H1 (cell line): ENCODE data around the gene TBK1. TPM values are rescaled to one million over a fixed set of nuclear protein-coding genes. Genes with fewer than 3 reads are reported as not detected.
A peak's percentile ranks its signal among the peaks of the same experiment; 100 is the strongest.

Experiments used
- ASH2L ChIP-seq: fragments of 200-600, 300-600 bp; sonication (generic); IDR thresholded peaks from one replicate; pipeline ENCODE4 v1.7.1; 2017; ENCODE audit warnings: low read length
- ATF2 ChIP-seq: IDR thresholded peaks from 2 replicates; pipeline ENCODE4 v1.6.1; 2012; ENCODE audit warnings: low read length, inconsistent platforms
- BACH1 ChIP-seq: IDR thresholded peaks from 2 replicates; pipeline ENCODE4 v1.6.1; 2012; ENCODE audit warnings: low read length, improper control_type of control experiment
- CTBP2 ChIP-seq: IDR thresholded peaks from 2 replicates; pipeline ENCODE4 v1.7.0; 2011; ENCODE audit warnings: borderline replicate concordance, mild to moderate bottlenecking, moderate library complexity, mixed read lengths, low read length; ENCODE audit not compliant: insufficient read depth, insufficient read length
- CTCF ChIP-seq, 3 experiments: IDR thresholded peaks; 1 replicate in 2 of 3; 2 replicates in 1 of 3; pipeline versions ENCODE4 v1.5.1 to v1.6.1; 2011; ENCODE audit warnings: low read length in 3 of 3, mild to moderate bottlenecking in 3 of 3, inconsistent platforms in 2 of 3, low read depth in 1 of 3, moderate library complexity in 1 of 3; ENCODE audit not compliant: insufficient read depth in 1 of 3; ENCODE audit errors: control extremely low read depth in 1 of 3
- E2F6 ChIP-seq: IDR thresholded peaks from 2 replicates; pipeline ENCODE4 v1.6.1; 2012; ENCODE audit warnings: inconsistent platforms
- GABPA ChIP-seq: IDR thresholded peaks from 2 replicates; pipeline ENCODE4 v1.6.1; 2011; ENCODE audit warnings: mild to moderate bottlenecking, low read length, moderate library complexity, borderline replicate concordance; ENCODE audit not compliant: insufficient read depth
- HDAC2 ChIP-seq, 2 experiments: fragments of 300-600 bp in 1 of 2; sonication (generic) in 1 of 2; IDR thresholded peaks; 2 replicates each; pipeline ENCODE4 v1.6.1; 2011 to 2012; ENCODE audit warnings: low read depth in 2 of 2, low read length in 2 of 2, mild to moderate bottlenecking in 2 of 2, moderate library complexity in 2 of 2, borderline replicate concordance in 1 of 2, inconsistent platforms in 1 of 2
- JUND ChIP-seq: IDR thresholded peaks from 2 replicates; pipeline ENCODE4 v1.6.1; 2011; ENCODE audit warnings: mild to moderate bottlenecking, improper control_type of control experiment, low read length
- MAFK ChIP-seq: IDR thresholded peaks from 2 replicates; pipeline ENCODE4 v1.6.1; 2012; ENCODE audit warnings: low read depth, mild to moderate bottlenecking, improper control_type of control experiment, low read length
- PHF8 ChIP-seq: fragments of 200-600 bp; sonication (generic); conservative IDR thresholded peaks from 2 replicates; pipeline ENCODE4 v1.7.1; 2012; ENCODE audit warnings: low read depth, mild to moderate bottlenecking, inconsistent platforms, low read length, moderate library complexity
- RBBP5 ChIP-seq: IDR thresholded peaks from 2 replicates; pipeline ENCODE4 v1.7.1; 2012; ENCODE audit warnings: low read depth, mild to moderate bottlenecking, inconsistent platforms, low read length, moderate library complexity, borderline replicate concordance
- SIN3A ChIP-seq, 2 experiments: IDR thresholded peaks in 1 of 2; conservative IDR thresholded peaks in 1 of 2; 2 replicates each; pipeline ENCODE4 v1.6.1; 2011 to 2012; ENCODE audit warnings: low read length in 2 of 2, improper control_type of control experiment in 1 of 2, low read depth in 1 of 2, mild to moderate bottlenecking in 1 of 2
- TAF1 ChIP-seq: IDR thresholded peaks from 2 replicates; pipeline ENCODE4 v1.6.1; 2011; ENCODE audit warnings: mild to moderate bottlenecking, low read depth, low read length
- TAF7 ChIP-seq: optimal IDR thresholded peaks from 2 replicates; pipeline ENCODE3; 2011; ENCODE audit warnings: low read depth, mild to moderate bottlenecking, inconsistent platforms, low read length, moderate library complexity, borderline replicate concordance
- TBP ChIP-seq: IDR thresholded peaks from 2 replicates; pipeline ENCODE4 v1.6.1; 2011; ENCODE audit warnings: low read depth, low read length, improper control_type of control experiment
- polyA plus RNA-seq, 7 experiments: library from polyadenylated mRNA; depleted of rRNA in 3 of 7; stranded (reverse) in 5 of 7; unstranded in 2 of 7; fragments of >200 nt in 5 of 7; fragments of 200-250 nt in 2 of 7; gene quantifications; 1 replicate in 5 of 7; 2 replicates in 1 of 7; 4 replicates in 1 of 7; pipeline versions ENCODE4 v1.2.1 to v1.2.3, GENCODE V29; 2011 to 2013; ENCODE audit warnings: missing spikeins in 2 of 7, mixed read lengths in 2 of 7
- total RNA-seq: library from RNA; stranded (reverse); fragmentation: NEBNext Ultra II Directional; extraction: Animal tissue kit (Norgen Biotek cat#: 25700); gene quantifications from 2 replicates; pipeline ENCODE4 v1.2.1, GENCODE V29; 2021

TBK1 gene
- total and polyA plus RNA-seq, 2 of the 8 experiments (the other 6 are each of a cell fraction or from before 2014, with no cell fraction given) = 5.3 to 20.4 TPM

- TF ChIP-seq HDAC2 (IDR thresholded peaks at IDR 0.05; ENCODE audit: borderline replicate concordance in 1 of 2, low read depth in 2 of 2, low read length in 2 of 2) (0 out of 4 replicates have a peak, but pooled peaks of 1 of the 2 experiments have one; percentile 23), SIN3A (conservative IDR thresholded peaks at IDR 0.05 in 1 of 2, IDR thresholded peaks at IDR 0.05 in 1 of 2; ENCODE audit: low read depth in 1 of 2, low read length in 2 of 2) (peak; percentile 33 to 92; a peak in 2 of 4 replicates), PHF8 (peak; percentile 83), TBP (peak; percentile 30; the same call in 1 of the 2 replicates), CTBP2 (peak; percentile 32), JUND (peak; percentile 48; the same call in 1 of the 2 replicates), ASH2L (peak; percentile 78), RBBP5 (peak; percentile 96), ATF2 (no peak), TAF1 (peak; percentile 79), BACH1 (peak; percentile 86), E2F6 (peak; percentile 65; the same call in 1 of the 2 replicates), GABPA (0 out of 2 replicates have a peak, but pooled peaks have one; percentile 34), CTCF (IDR thresholded peaks at IDR 0.05; ENCODE audit: control extremely low read depth in 1 of 3, insufficient read depth in 1 of 3, low read depth in 1 of 3, low read length in 3 of 3) (0 out of 4 replicates have a peak, but pooled peaks of 1 of the 3 experiments have one; percentile 0), TAF7 (peak; percentile 46), MAFK (peak; percentile 63; the same call in 1 of the 2 replicates)
These were observed at the start of gene TBK1 (continued) for GRCh38 chr12:64451687-64452558.
